HCT116 (cell line): ENCODE results near the gene MCC. TPM values are rescaled to one million over a fixed set of nuclear protein-coding genes. Genes with fewer than 3 reads are reported as not detected.

Experiments
- ATAC-seq: fragments of 200-7000 bp; cut with Tn5 transposase; 2 replicates; pipeline ENCODE4 v1.9.1; 2020; ENCODE audit warnings: mild to moderate bottlenecking, moderate library complexity
- BruUV-seq: library from RNA; stranded (reverse); fragments of 400-500 nt; replicated peaks from 2 replicates; lab custom pipeline; 2021; lab: Mats Ljungman, UMichigan
- CTCF ChIA-PET: fragments of 300-600 bp; sonication (Branson Sonifier 250); formaldehyde crosslinking; loops from one replicate; lab custom pipeline; 2021; ENCODE audit warnings: antibody characterized with exemption; lab: Charles Lee
- POLR2A ChIA-PET: fragments of 300-600, 350-600 bp; sonication (Branson Sonifier 250); formaldehyde crosslinking; loops from one replicate; lab custom pipeline; 2021; ENCODE audit warnings: antibody characterized with exemption; lab: Charles Lee
- RAD21 ChIA-PET, 2 experiments: fragments of 300-600 bp; sonication (Branson Sonifier 250); formaldehyde crosslinking; loops; one replicate each; lab custom pipeline; 2023; ENCODE audit warnings: low total read pairs in 2 of 2; ENCODE audit not compliant: uncharacterized antibody in 2 of 2, unreplicated experiment in 2 of 2, low non-redundant PET in 1 of 2; lab: Charles Lee
- DNase-seq: peaks from one replicate; pipeline ENCODE4 v3.0.0-alpha.2; 2010; ENCODE audit warnings: low read depth, low spot score
- H2AFZ ChIP-seq: fragments of 200-600 bp; shearing (Covaris generic), sonication (generic); 2 replicates; pipeline ENCODE4 v1.6.1; 2017; ENCODE audit warnings: low read depth, mixed run types, mixed read lengths, antibody characterized with exemption, low read length; ENCODE audit not compliant: poor library complexity, severe bottlenecking
- H3K27ac ChIP-seq: 2 replicates; pipeline ENCODE4 v1.5.1; 2012; ENCODE audit warnings: low read depth, low read length
- H3K27me3 ChIP-seq: fragments of 200-600 bp; sonication (generic); 2 replicates; pipeline ENCODE4 v1.6.1; 2016; ENCODE audit warnings: mixed run types, low read length, mixed read lengths; ENCODE audit not compliant: insufficient read depth
- H3K36me3 ChIP-seq, 2 experiments: fragments of 200-500 bp in 1 of 2; fragments of 200-600 bp in 1 of 2; sonication (Bioruptor generic) in 1 of 2; sonication (generic) in 1 of 2; 2 replicates each; pipeline versions ENCODE4 v1.5.1 to v1.6.1; 2014 to 2016; ENCODE audit warnings: low read length in 2 of 2, inconsistent platforms in 1 of 2, mixed read lengths in 1 of 2, mixed run types in 1 of 2; ENCODE audit not compliant: insufficient read depth in 2 of 2, control insufficient read depth in 1 of 2
- H3K4me1 ChIP-seq, 2 experiments: fragments of 200-600 bp in 1 of 2; sonication (generic) in 1 of 2; 2 replicates each; pipeline versions ENCODE4 v1.5.1 to v1.6.1; 2012 to 2017; ENCODE audit warnings: low read length in 2 of 2, inconsistent platforms in 1 of 2, mild to moderate bottlenecking in 1 of 2, mixed read lengths in 1 of 2, mixed run types in 1 of 2, moderate library complexity in 1 of 2; ENCODE audit not compliant: insufficient read depth in 2 of 2, control insufficient read depth in 1 of 2
- H3K4me2 ChIP-seq: fragments of 200-600 bp; sonication (generic); 2 replicates; pipeline ENCODE4 v1.6.1; 2017; ENCODE audit warnings: mixed run types, low read length, mixed read lengths
- H3K4me3 ChIP-seq, 2 experiments: fragments of 200-600 bp in 1 of 2; sonication (generic) in 1 of 2; replicated peaks in 1 of 2; 2 replicates each; pipeline ENCODE4 v1.5.1; 2011 to 2016; ENCODE audit warnings: low read length in 2 of 2, control low read depth in 1 of 2, low read depth in 1 of 2, mild to moderate bottlenecking in 1 of 2, mixed read lengths in 1 of 2, mixed run types in 1 of 2
- H3K79me2 ChIP-seq: fragments of 200-600 bp; sonication (generic); 2 replicates; pipeline ENCODE4 v1.6.1; 2017; ENCODE audit warnings: mild to moderate bottlenecking, mixed run types, low read length, moderate library complexity, mixed read lengths; ENCODE audit not compliant: insufficient read depth
- H3K9ac ChIP-seq: fragments of 200-600 bp; sonication (generic); 2 replicates; pipeline ENCODE4 v1.6.1; 2016; ENCODE audit warnings: low read length, mixed read lengths
- H3K9me2 ChIP-seq: fragments of 200-600 bp; sonication (generic), shearing (Covaris generic); 2 replicates; pipeline ENCODE4 v1.6.1; 2017; ENCODE audit warnings: mixed run types, mild to moderate bottlenecking, moderate library complexity; ENCODE audit not compliant: insufficient read depth
- H3K9me3 ChIP-seq, 2 experiments: fragments of 200-500 bp in 1 of 2; fragments of 200-600 bp in 1 of 2; sonication (Bioruptor generic) in 1 of 2; sonication (generic) in 1 of 2; 2 replicates each; pipeline ENCODE4 v1.6.1; 2014 to 2017; ENCODE audit warnings: low read length in 2 of 2, mixed read lengths in 2 of 2, inconsistent platforms in 1 of 2, low read depth in 1 of 2, mild to moderate bottlenecking in 1 of 2, mixed run types in 1 of 2, moderate library complexity in 1 of 2; ENCODE audit not compliant: control insufficient read depth in 1 of 2, insufficient read depth in 1 of 2
- H4K20me1 ChIP-seq: fragments of 200-600 bp; sonication (generic), shearing (Covaris generic); 2 replicates; pipeline ENCODE4 v1.6.1; 2017; ENCODE audit warnings: mixed run types, mild to moderate bottlenecking, moderate library complexity; ENCODE audit not compliant: insufficient read depth
- EGR1 ChIP-seq: IDR thresholded peaks from 2 replicates; pipeline ENCODE4 v1.6.1; 2012; ENCODE audit warnings: low read depth
- EZH2 ChIP-seq: fragments of 200-600 bp; sonication (generic); IDR thresholded peaks from 2 replicates; pipeline ENCODE4 v1.6.1; 2017; ENCODE audit warnings: antibody characterized with exemption, mixed run types
- POLR2AphosphoS5 ChIP-seq: IDR thresholded peaks from 2 replicates; pipeline ENCODE4 v1.6.1; 2011; ENCODE audit warnings: mild to moderate bottlenecking, low read depth, low read length, moderate library complexity
- RAD21 ChIP-seq: IDR thresholded peaks from 2 replicates; pipeline ENCODE4 v1.6.1; 2012; ENCODE audit warnings: low read depth, mild to moderate bottlenecking
- SP1 ChIP-seq: IDR thresholded peaks from 2 replicates; pipeline ENCODE4 v1.6.1; 2012; ENCODE audit warnings: low read depth
- ZFX ChIP-seq: fragments of 450-650 bp; IDR thresholded peaks from 2 replicates; pipeline ENCODE4 v1.6.1; 2017
- intact Hi-C: fragments of 100-400 bp; cut with micrococcal nuclease; formaldehyde crosslinking; loops from 2 replicates; pipeline ENCODE4 v1.10.0; 2022
- total RNA-seq: library from RNA; stranded (reverse); gene quantifications from one replicate; pipeline ENCODE4 v1.2.1, GENCODE V29; 2021; ENCODE audit not compliant: unreplicated experiment
- TF ChIP-seq, protein P1 (sequence below), 3 experiments: fragments of 200-600 bp in 1 of 3; sonication (generic) in 1 of 3; IDR thresholded peaks in 2 of 3; conservative IDR thresholded peaks in 1 of 3; 2 replicates each; pipeline ENCODE4 v1.5.1; 2012 to 2017; ENCODE audit warnings: low read depth in 2 of 3, low read length in 2 of 3, antibody characterized with exemption in 1 of 3, borderline replicate concordance in 1 of 3, control low read depth in 1 of 3, mild to moderate bottlenecking in 1 of 3, mixed read lengths in 1 of 3, mixed run types in 1 of 3, moderate library complexity in 1 of 3; ENCODE audit not compliant: insufficient read depth in 1 of 3
- TF ChIP-seq, protein P2 (sequence below): IDR thresholded peaks from 2 replicates; pipeline ENCODE4 v1.6.1; 2012; ENCODE audit warnings: low read depth

Gene MCC
- total RNA-seq, 1 experiment from 2014 or later = 20.1 TPM

DNA sequence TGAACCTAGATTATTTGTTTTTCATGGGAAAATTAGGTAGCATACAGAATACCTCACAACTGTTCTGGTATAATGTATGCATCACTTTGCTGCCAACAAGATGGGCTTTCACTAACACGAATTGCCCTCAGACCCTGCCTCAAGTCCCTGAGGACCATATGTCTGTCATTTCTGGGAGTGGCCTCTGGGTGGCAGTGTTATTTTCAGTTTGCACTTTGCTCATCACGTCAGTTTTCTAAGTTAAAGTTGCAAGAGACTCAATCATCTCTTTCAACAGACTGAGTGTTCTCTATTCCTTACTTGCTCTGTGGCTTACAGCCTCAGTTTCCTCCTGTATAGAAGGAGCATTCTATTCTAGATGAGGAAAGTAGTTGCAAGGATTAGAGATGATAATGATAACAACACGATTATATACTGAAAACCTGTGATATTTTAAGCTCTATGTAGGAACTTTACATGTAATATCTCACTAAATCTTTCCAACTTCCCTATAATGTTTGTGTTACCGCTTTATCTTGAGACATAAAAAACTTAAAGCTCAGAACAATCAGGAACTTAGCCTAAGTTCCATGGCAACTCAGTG, 109.2 kb downstream of the MCC start:
- Histone ChIP-seq H3K27ac (no peak overlapping the region), H3K27me3 (no peaks in the 10 kb centered on the region), H3K9ac (no peak overlapping the region), H3K79me2 (no peaks in the 10 kb centered on the region), H3K9me3 (no peaks in the 10 kb centered on the region), H3K4me2 (peak overlapping the region; percentile 35; the same call in 1 of the 2 replicates), H3K4me1 (no peaks in the 10 kb centered on the region), H2AFZ (peak overlapping the region; percentile 84), H3K9me2 (no peaks in the 10 kb centered on the region), H3K4me3 (no peak overlapping the region), H4K20me1 (no peaks in the 10 kb centered on the region), H3K36me3 (no peaks in the 10 kb centered on the region)
- intact Hi-C loops = loop anchor here (1.0 to 5.0 kb wide), 3 partner anchors 108 to 227 kb away; partner anchors contain the start of gene MCC
- TF ChIP-seq, protein P1, sequence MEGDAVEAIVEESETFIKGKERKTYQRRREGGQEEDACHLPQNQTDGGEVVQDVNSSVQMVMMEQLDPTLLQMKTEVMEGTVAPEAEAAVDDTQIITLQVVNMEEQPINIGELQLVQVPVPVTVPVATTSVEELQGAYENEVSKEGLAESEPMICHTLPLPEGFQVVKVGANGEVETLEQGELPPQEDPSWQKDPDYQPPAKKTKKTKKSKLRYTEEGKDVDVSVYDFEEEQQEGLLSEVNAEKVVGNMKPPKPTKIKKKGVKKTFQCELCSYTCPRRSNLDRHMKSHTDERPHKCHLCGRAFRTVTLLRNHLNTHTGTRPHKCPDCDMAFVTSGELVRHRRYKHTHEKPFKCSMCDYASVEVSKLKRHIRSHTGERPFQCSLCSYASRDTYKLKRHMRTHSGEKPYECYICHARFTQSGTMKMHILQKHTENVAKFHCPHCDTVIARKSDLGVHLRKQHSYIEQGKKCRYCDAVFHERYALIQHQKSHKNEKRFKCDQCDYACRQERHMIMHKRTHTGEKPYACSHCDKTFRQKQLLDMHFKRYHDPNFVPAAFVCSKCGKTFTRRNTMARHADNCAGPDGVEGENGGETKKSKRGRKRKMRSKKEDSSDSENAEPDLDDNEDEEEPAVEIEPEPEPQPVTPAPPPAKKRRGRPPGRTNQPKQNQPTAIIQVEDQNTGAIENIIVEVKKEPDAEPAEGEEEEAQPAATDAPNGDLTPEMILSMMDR (IDR thresholded peaks at IDR 0.05 in 2 of 3, conservative IDR thresholded peaks at IDR 0.05 in 1 of 3; ENCODE audit: borderline replicate concordance in 1 of 3, insufficient read depth in 1 of 3, low read depth in 2 of 3, low read length in 2 of 3) = peak; percentile 63 to 80 (median 75)
- TF ChIP-seq POLR2AphosphoS5 (no peak), EZH2 (no peak), EGR1 (no peak), ZFX (no peak), SP1 (no peak), RAD21 (peak; percentile 80)
- TF ChIP-seq, protein P2, sequence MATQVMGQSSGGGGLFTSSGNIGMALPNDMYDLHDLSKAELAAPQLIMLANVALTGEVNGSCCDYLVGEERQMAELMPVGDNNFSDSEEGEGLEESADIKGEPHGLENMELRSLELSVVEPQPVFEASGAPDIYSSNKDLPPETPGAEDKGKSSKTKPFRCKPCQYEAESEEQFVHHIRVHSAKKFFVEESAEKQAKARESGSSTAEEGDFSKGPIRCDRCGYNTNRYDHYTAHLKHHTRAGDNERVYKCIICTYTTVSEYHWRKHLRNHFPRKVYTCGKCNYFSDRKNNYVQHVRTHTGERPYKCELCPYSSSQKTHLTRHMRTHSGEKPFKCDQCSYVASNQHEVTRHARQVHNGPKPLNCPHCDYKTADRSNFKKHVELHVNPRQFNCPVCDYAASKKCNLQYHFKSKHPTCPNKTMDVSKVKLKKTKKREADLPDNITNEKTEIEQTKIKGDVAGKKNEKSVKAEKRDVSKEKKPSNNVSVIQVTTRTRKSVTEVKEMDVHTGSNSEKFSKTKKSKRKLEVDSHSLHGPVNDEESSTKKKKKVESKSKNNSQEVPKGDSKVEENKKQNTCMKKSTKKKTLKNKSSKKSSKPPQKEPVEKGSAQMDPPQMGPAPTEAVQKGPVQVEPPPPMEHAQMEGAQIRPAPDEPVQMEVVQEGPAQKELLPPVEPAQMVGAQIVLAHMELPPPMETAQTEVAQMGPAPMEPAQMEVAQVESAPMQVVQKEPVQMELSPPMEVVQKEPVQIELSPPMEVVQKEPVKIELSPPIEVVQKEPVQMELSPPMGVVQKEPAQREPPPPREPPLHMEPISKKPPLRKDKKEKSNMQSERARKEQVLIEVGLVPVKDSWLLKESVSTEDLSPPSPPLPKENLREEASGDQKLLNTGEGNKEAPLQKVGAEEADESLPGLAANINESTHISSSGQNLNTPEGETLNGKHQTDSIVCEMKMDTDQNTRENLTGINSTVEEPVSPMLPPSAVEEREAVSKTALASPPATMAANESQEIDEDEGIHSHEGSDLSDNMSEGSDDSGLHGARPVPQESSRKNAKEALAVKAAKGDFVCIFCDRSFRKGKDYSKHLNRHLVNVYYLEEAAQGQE = no peak
- peak; percentile 81 for ATAC-seq
- no TSS peak for BruUV-seq
- ChIA-PET RAD21 (interaction anchor here (0.8 to 1.3 kb wide), 2 partner anchors 132 kb away, joined by 5 to 7 read pairs; no protein-coding TSS in a partner anchor), CTCF (interaction anchor here (0.7 to 1.7 kb wide), 9 partner anchors 9 to 386 kb away, joined by 3 to 12 read pairs (median 4); no protein-coding TSS in a partner anchor), POLR2A (no interaction called here)
- peak; percentile 50 for DNase-seq
